ENCODE data around the gene TMEM187. TPM values are rescaled to one million over a fixed set of nuclear protein-coding genes. Genes with fewer than 3 reads are reported as not detected.

Gene TMEM187
- total and polyA plus RNA-seq, 2 donors (not counting 1 experiment from before 2014, with no cell fraction given) = 5.5 to 6.4 TPM

DNA sequence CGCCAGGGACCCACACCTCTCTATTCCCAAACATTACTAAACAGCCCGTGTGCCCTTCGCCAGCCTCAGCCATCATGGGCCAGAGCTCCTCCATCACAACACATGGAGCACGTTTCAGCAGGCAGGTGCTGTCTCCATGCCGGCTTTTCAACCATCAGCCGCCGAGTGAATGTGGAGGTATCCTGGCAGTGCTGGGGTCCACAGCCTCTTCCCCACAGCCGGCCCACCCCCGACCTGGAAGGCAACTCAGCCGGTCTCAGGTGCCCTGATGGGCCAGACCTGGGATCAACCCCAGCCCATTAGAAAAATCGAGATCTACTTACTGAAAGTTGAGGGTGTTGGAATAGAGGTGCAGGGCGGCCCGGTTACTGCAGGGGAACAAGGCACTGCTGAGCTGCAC is 40.8 kb upstream of the TMEM187 start:
- Mint-ChIP-seq H3K9me3 (ENCODE audit: insufficient read depth) (no peaks in the 10 kb centered on the region), H3K27me3 (no peaks in the 10 kb centered on the region), H3K4me3 (no peak overlapping the region), H3K4me1 (peaks cover 23% of the 10 kb centered on the region), H3K27ac (no peak overlapping the region)
- DNase-seq = no peak
- WGBS (ENCODE audit: insufficient coverage) = 90% methylated on average over 4 of the region's 13 CpGs
- Histone ChIP-seq H3K9ac (ENCODE audit: low read length) (no peak overlapping the region), H3K79me2 (ENCODE audit: control insufficient read depth, insufficient read depth, low read length) (peaks cover 24% of the 10 kb centered on the region), H3K4me1 (ENCODE audit: control insufficient read depth in 2 of 2, insufficient read depth in 2 of 2, low read length in 2 of 2) (peaks cover 17 to 36% of the 10 kb centered on the region in 2 donors), H3K36me3 (replicated peaks in 1 of 2; ENCODE audit: control extremely low read depth in 1 of 2, control insufficient read depth in 1 of 2, extremely low read depth in 1 of 2, insufficient read depth in 2 of 2, low read length in 1 of 2) (peaks cover 0 to 23% of the 10 kb centered on the region in 2 experiments), H4K20me1 (ENCODE audit: control insufficient read depth, insufficient read depth, low read length, poor library complexity, severe bottlenecking) (no peaks in the 10 kb centered on the region), H3K27me3 (replicated peaks in 1 of 4; ENCODE audit: control extremely low read depth in 1 of 4, control insufficient read depth in 3 of 4, insufficient read depth in 4 of 4, low read length in 3 of 4) (no peaks in the 10 kb centered on the region), H3K9me3 (ENCODE audit: control extremely low read depth in 1 of 3, control insufficient read depth in 2 of 3, insufficient read depth in 1 of 3, low read length in 2 of 3) (no peaks in the 10 kb centered on the region), H3K27ac (ENCODE audit: low read length in 2 of 2) (no peak overlapping the region), H3K4me3 (ENCODE audit: control extremely low read depth in 1 of 5, extremely low read depth in 1 of 5, insufficient read depth in 1 of 5, low read depth in 2 of 5, low read length in 4 of 5) (no peak overlapping the region), H3K4me2 (replicated peaks; ENCODE audit: low read depth, low read length, poor library complexity, severe bottlenecking) (no peak overlapping the region), H2AFZ (ENCODE audit: insufficient read depth, low read depth, low read length, poor library complexity, severe bottlenecking) (no peak overlapping the region)
- ChIA-PET CTCF (interaction anchor here (13.1 kb wide), 1 partner anchor 15 kb away, joined by 325 read pairs; the partner anchor contains the start of gene RENBP), POLR2A (no interaction called here)
- ATAC-seq (ENCODE audit: low read depth) = no peak
- TF ChIP-seq, protein P1, sequence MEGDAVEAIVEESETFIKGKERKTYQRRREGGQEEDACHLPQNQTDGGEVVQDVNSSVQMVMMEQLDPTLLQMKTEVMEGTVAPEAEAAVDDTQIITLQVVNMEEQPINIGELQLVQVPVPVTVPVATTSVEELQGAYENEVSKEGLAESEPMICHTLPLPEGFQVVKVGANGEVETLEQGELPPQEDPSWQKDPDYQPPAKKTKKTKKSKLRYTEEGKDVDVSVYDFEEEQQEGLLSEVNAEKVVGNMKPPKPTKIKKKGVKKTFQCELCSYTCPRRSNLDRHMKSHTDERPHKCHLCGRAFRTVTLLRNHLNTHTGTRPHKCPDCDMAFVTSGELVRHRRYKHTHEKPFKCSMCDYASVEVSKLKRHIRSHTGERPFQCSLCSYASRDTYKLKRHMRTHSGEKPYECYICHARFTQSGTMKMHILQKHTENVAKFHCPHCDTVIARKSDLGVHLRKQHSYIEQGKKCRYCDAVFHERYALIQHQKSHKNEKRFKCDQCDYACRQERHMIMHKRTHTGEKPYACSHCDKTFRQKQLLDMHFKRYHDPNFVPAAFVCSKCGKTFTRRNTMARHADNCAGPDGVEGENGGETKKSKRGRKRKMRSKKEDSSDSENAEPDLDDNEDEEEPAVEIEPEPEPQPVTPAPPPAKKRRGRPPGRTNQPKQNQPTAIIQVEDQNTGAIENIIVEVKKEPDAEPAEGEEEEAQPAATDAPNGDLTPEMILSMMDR (IDR thresholded peaks at IDR 0.05) = no peak
- TF ChIP-seq EZH2 (IDR thresholded peaks at IDR 0.05; ENCODE audit: borderline replicate concordance, insufficient read depth, low read depth, low read length, poor library complexity, severe bottlenecking) = no peak
- intact Hi-C loops (cut with micrococcal nuclease) = no loop called here

DNA sequence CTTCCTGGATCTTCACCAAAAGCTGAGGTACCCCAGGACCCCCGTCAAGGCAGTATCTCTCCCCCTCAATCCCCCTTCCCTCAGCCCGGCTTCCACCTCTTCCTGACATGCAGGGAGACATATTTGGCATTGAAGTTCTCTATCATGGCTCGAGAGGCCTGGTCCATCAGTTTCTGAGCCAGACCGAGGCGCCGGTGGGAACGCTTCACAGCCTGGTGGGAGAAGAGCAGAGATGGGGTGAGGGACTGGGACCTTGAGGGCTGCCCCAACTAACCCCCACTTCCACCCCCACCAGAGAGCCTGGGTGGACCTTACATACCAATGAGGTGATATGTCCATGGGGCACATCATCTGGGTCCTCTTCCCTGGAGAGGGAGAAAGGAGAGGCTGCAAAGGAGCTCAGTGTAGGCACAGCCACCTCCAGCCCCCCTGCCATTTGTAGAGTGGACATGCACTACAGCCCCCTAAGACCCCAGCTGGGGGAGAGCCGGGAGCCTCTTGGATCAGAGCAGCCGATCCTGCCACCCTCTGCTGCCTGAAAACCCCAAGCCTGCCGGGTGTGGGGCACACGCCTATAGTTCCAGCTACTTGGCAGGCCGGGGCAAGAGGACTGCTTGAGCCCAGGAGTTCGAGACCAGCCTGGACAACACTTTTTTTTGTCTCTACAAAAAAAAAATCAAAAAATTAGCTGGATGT is 40.2 kb upstream of the TMEM187 start:
- Histone ChIP-seq H3K4me1 (ENCODE audit: control insufficient read depth in 2 of 2, insufficient read depth in 2 of 2, low read length in 2 of 2) (peaks cover 15 to 30% of the 10 kb centered on the region in 2 donors), H3K9me3 (ENCODE audit: control extremely low read depth in 1 of 3, control insufficient read depth in 2 of 3, insufficient read depth in 1 of 3, low read length in 2 of 3) (no peaks in the 10 kb centered on the region), H4K20me1 (ENCODE audit: control insufficient read depth, insufficient read depth, low read length, poor library complexity, severe bottlenecking) (no peaks in the 10 kb centered on the region), H3K27ac (ENCODE audit: low read length in 2 of 2) (no peak overlapping the region), H2AFZ (ENCODE audit: insufficient read depth, low read depth, low read length, poor library complexity, severe bottlenecking) (no peak overlapping the region), H3K4me2 (replicated peaks; ENCODE audit: low read depth, low read length, poor library complexity, severe bottlenecking) (no peak overlapping the region), H3K9ac (ENCODE audit: low read length) (no peak overlapping the region), H3K79me2 (ENCODE audit: control insufficient read depth, insufficient read depth, low read length) (peaks cover 24% of the 10 kb centered on the region), H3K27me3 (replicated peaks in 1 of 4; ENCODE audit: control extremely low read depth in 1 of 4, control insufficient read depth in 3 of 4, insufficient read depth in 4 of 4, low read length in 3 of 4) (no peaks in the 10 kb centered on the region), H3K36me3 (replicated peaks in 1 of 2; ENCODE audit: control extremely low read depth in 1 of 2, control insufficient read depth in 1 of 2, extremely low read depth in 1 of 2, insufficient read depth in 2 of 2, low read length in 1 of 2) (peaks cover 0 to 23% of the 10 kb centered on the region in 2 experiments), H3K4me3 (ENCODE audit: control extremely low read depth in 1 of 5, extremely low read depth in 1 of 5, insufficient read depth in 1 of 5, low read depth in 2 of 5, low read length in 4 of 5) (no peak overlapping the region)
- Mint-ChIP-seq H3K9me3 (ENCODE audit: insufficient read depth) (no peaks in the 10 kb centered on the region), H3K4me3 (no peak overlapping the region), H3K4me1 (peaks cover 19% of the 10 kb centered on the region), H3K27me3 (no peaks in the 10 kb centered on the region), H3K27ac (no peak overlapping the region)
- no peak for DNase-seq
- no peak for ATAC-seq (ENCODE audit: low read depth)
- intact Hi-C loops (cut with micrococcal nuclease) = no loop called here
- TF ChIP-seq, protein P1 (IDR thresholded peaks at IDR 0.05) = no peak
- no peak for TF ChIP-seq EZH2 (IDR thresholded peaks at IDR 0.05; ENCODE audit: borderline replicate concordance, insufficient read depth, low read depth, low read length, poor library complexity, severe bottlenecking)
- POLR2A ChIA-PET = no interaction called here
- CTCF ChIA-PET = interaction anchor here (7.4 to 13.1 kb wide), 2 partner anchors 14 to 15 kb away, joined by 59 to 325 read pairs; partner anchors contain the start of gene RENBP
- WGBS (ENCODE audit: insufficient coverage) = 98% methylated on average over 6 of the region's 13 CpGs
